MM.1S (cell line): ENCODE results near the gene HOOK2.
"Not testable (repeated sequence)": the region's sequence is repeated elsewhere in the genome, so short reads cannot be mapped to it uniquely, and the experiment has no call there.

Experiments
- DNase-seq: peaks from one replicate; pipeline ENCODE4 v3.0.0-alpha.2; 2015
- H2AFZ ChIP-seq: fragments of 300-600 bp; sonication (generic); 2 replicates; pipeline ENCODE4 v1.6.0; 2016; ENCODE audit warnings: antibody characterized with exemption, low read length
- H3F3A ChIP-seq: fragments of 300-600 bp; sonication (generic); 2 replicates; pipeline ENCODE4 v1.6.1; 2016; ENCODE audit warnings: mild to moderate bottlenecking, antibody characterized with exemption, low read length, moderate library complexity, mixed read lengths; ENCODE audit not compliant: insufficient read depth
- H3K27ac ChIP-seq: fragments of 300-600 bp; sonication (generic); 2 replicates; pipeline ENCODE4 v1.5.1; 2016; ENCODE audit warnings: mild to moderate bottlenecking, low read length
- H3K27me3 ChIP-seq: fragments of 300-600 bp; sonication (generic); replicated peaks from 2 replicates; pipeline ENCODE4 v1.6.0; 2016; ENCODE audit warnings: low read length; ENCODE audit not compliant: insufficient read depth
- H3K36me3 ChIP-seq: fragments of 300-600 bp; sonication (generic); replicated peaks from 2 replicates; pipeline ENCODE4 v1.6.1; 2016; ENCODE audit warnings: mild to moderate bottlenecking, low read length, mixed read lengths; ENCODE audit not compliant: insufficient read depth
- H3K4me1 ChIP-seq: fragments of 300-600 bp; sonication (generic); 2 replicates; pipeline ENCODE4 v1.6.1; 2016; ENCODE audit warnings: low read length, mixed read lengths
- H3K4me2 ChIP-seq: fragments of 300-600 bp; sonication (generic); 2 replicates; pipeline ENCODE4 v1.6.0; 2016; ENCODE audit warnings: low read depth, low read length
- H3K4me3 ChIP-seq: fragments of 300-600 bp; sonication (generic); 2 replicates; pipeline ENCODE4 v1.5.1; 2016; ENCODE audit warnings: low read length, mixed read lengths
- H3K79me2 ChIP-seq: fragments of 300-600 bp; sonication (generic); 2 replicates; pipeline ENCODE4 v1.6.1; 2016; ENCODE audit warnings: mixed run types, low read length, mixed read lengths
- H3K9ac ChIP-seq: fragments of 300-600 bp; sonication (generic); 2 replicates; pipeline ENCODE4 v1.6.1; 2016; ENCODE audit warnings: low read length, mixed read lengths
- H3K9me2 ChIP-seq: fragments of 300-600 bp; sonication (generic); replicated peaks from 2 replicates; pipeline ENCODE4 v1.6.1; 2016; ENCODE audit warnings: mild to moderate bottlenecking, low read length, mixed read lengths; ENCODE audit not compliant: insufficient read depth
- H3K9me3 ChIP-seq: fragments of 300-600 bp; sonication (generic); replicated peaks from 2 replicates; pipeline ENCODE4 v1.6.1; 2016; ENCODE audit warnings: mild to moderate bottlenecking, low read length, mixed read lengths; ENCODE audit not compliant: insufficient read depth
- H4K20me1 ChIP-seq: fragments of 300-600 bp; sonication (generic); 2 replicates; pipeline ENCODE4 v1.6.1; 2016; ENCODE audit warnings: mild to moderate bottlenecking, low read length, moderate library complexity, mixed read lengths; ENCODE audit not compliant: insufficient read depth
- CTCF ChIP-seq: fragments of 300-600 bp; sonication (generic); IDR thresholded peaks from 2 replicates; pipeline ENCODE4 v1.5.1; 2016; ENCODE audit warnings: antibody characterized with exemption, low read length, mixed read lengths
- EZH2 ChIP-seq: fragments of 300-600 bp; sonication (generic); optimal IDR thresholded peaks from 2 replicates; pipeline ENCODE3; 2017; ENCODE audit warnings: low read depth, mild to moderate bottlenecking, antibody characterized with exemption, low read length, mixed read lengths
- EZH2phosphoT487 ChIP-seq: fragments of 300-600 bp; sonication (generic); IDR thresholded peaks from 2 replicates; pipeline ENCODE4 v1.6.1; 2018; ENCODE audit warnings: antibody characterized with exemption, low read length

HOOK2 gene

GRCh38 chr19:12730064-12730463 lies 45.3 kb downstream of the HOOK2 start:
- Histone ChIP-seq H3F3A (peaks cover 15% of the 10 kb centered on the region; the same call in 1 of the 2 replicates), H3K79me2 (peaks cover 49% of the 10 kb centered on the region), H2AFZ (no peak overlapping the region), H3K4me3 (no peak overlapping the region), H3K4me1 (peaks cover 5% of the 10 kb centered on the region; the same call in 1 of the 2 replicates), H3K27ac (no peak overlapping the region), H3K9ac (no peak overlapping the region), H3K9me3 (no peaks in the 10 kb centered on the region), H3K9me2 (no peaks in the 10 kb centered on the region), H4K20me1 (peaks cover 21% of the 10 kb centered on the region; the same call in 1 of the 2 replicates), H3K4me2 (no peak overlapping the region), H3K27me3 (no peaks in the 10 kb centered on the region), H3K36me3 (peaks cover 6% of the 10 kb centered on the region)
- TF ChIP-seq CTCF, result no peak
- no peak for TF ChIP-seq EZH2
- TF ChIP-seq EZH2phosphoT487, result no peak
- DNase-seq, result no peak

- Histone ChIP-seq H2AFZ (no peak overlapping the region), H3K9ac (no peak overlapping the region), H3K9me2 (no peaks in the 10 kb centered on the region), H3K27ac (no peak overlapping the region), H3K4me3 (no peak overlapping the region), H3K27me3 (no peaks in the 10 kb centered on the region), H3K79me2 (peaks cover 42% of the 10 kb centered on the region), H3K4me2 (no peak overlapping the region), H3K36me3 (peaks cover 6% of the 10 kb centered on the region), H3K9me3 (no peaks in the 10 kb centered on the region), H3K4me1 (peaks cover 6% of the 10 kb centered on the region), H3F3A (peaks cover 21% of the 10 kb centered on the region), H4K20me1 (peaks cover 18% of the 10 kb centered on the region; the same call in 1 of the 2 replicates)
- DNase-seq, result no peak
- TF ChIP-seq EZH2phosphoT487, result no peak
- TF ChIP-seq CTCF, result no peak
- no peak for TF ChIP-seq EZH2
These were observed 47.5 kb downstream of the HOOK2 start for GRCh38 chr19:12727745-12728433.

- Histone ChIP-seq H3K9me3 (no peaks in the 10 kb centered on the region), H3K9ac (no peak overlapping the region), H3K4me1 (peaks cover 3% of the 10 kb centered on the region; the same call in 1 of the 2 replicates), H3K27me3 (no peaks in the 10 kb centered on the region), H3K4me2 (no peak overlapping the region), H3K79me2 (peaks cover 38% of the 10 kb centered on the region), H2AFZ (no peak overlapping the region), H3K36me3 (peaks cover 6% of the 10 kb centered on the region), H3K27ac (no peak overlapping the region), H4K20me1 (peaks cover 12% of the 10 kb centered on the region; the same call in 1 of the 2 replicates), H3K4me3 (no peak overlapping the region), H3K9me2 (no peaks in the 10 kb centered on the region), H3F3A (peaks cover 24% of the 10 kb centered on the region)
- no peak for TF ChIP-seq EZH2
- no peak for TF ChIP-seq CTCF
- no peak for TF ChIP-seq EZH2phosphoT487
- DNase-seq, result no peak
These were observed 48.4 kb downstream of the HOOK2 start for GRCh38 chr19:12726988-12727316.

GRCh38 chr19:12725612-12726011 lies 49.7 kb downstream of the HOOK2 start:
- H3K4me1 ChIP-seq, H3K4me3 ChIP-seq, H3K9me3 ChIP-seq, H4K20me1 ChIP-seq, H3K27me3 ChIP-seq, H3K36me3 ChIP-seq, H2AFZ ChIP-seq, H3K27ac ChIP-seq, H3K9ac ChIP-seq, H3K4me2 ChIP-seq, DNase-seq, H3K9me2 ChIP-seq: not testable (repeated sequence)
- Histone ChIP-seq H3F3A (peaks cover 19% of the 10 kb centered on the region), H3K79me2 (peaks cover 38% of the 10 kb centered on the region)
